ENCODE data around the gene FAM20A. TPM values are rescaled to one million over a fixed set of nuclear protein-coding genes. Genes with fewer than 3 reads are reported as not detected.

The FAM20A gene
- total and polyA plus RNA-seq, 4 donors: 14.9 to 72.0 (median 58.6) TPM

GRCh38 chr17:68589086-68589485, 12.1 kb downstream of the FAM20A start:
- no peak for DNase-seq (ENCODE audit: low spot score)
- H3K4me3 ChIP-seq (ENCODE audit: low read depth in 1 of 3, low read length in 3 of 3): no peak overlapping the region
- H3K9me3 ChIP-seq (ENCODE audit: control insufficient read depth in 4 of 4, low read length in 3 of 4): no peaks in the 10 kb centered on the region
- TF ChIP-seq TAF1 (conservative IDR thresholded peaks at IDR 0.05) (no peak), RXRA (IDR thresholded peaks at IDR 0.05) (no peak), NR2F2 (IDR thresholded peaks at IDR 0.05) (no peak), ATF3 (IDR thresholded peaks at IDR 0.05) (no peak), HNF4A (conservative IDR thresholded peaks at IDR 0.05) (no peak), FOXA2 (IDR thresholded peaks at IDR 0.05) (no peak)
- no peak overlapping the region for H3K27ac ChIP-seq (ENCODE audit: low read depth in 1 of 2, low read length in 2 of 2)
- peaks cover 0 to 8% (median 4%) of the 10 kb centered on the region in 4 donors for H3K36me3 ChIP-seq (ENCODE audit: control insufficient read depth in 4 of 4, insufficient read depth in 3 of 4, low read depth in 1 of 4, low read length in 3 of 4)
- 91% methylated on average over 3 of the region's 3 CpGs for WGBS
- H3K9ac ChIP-seq (ENCODE audit: low read depth in 1 of 2, low read length in 2 of 2): no peak overlapping the region
- H3K4me1 ChIP-seq (ENCODE audit: control insufficient read depth in 4 of 4, insufficient read depth in 4 of 4, low read length in 3 of 4): peaks cover 8 to 59% (median 51%) of the 10 kb centered on the region in 4 donors
- H3K27me3 ChIP-seq (ENCODE audit: control insufficient read depth in 4 of 4, insufficient read depth in 4 of 4, low read length in 3 of 4): no peaks in the 10 kb centered on the region

- no peak for DNase-seq (ENCODE audit: low spot score)
- no peak overlapping the region for H3K4me3 ChIP-seq (ENCODE audit: low read depth in 1 of 3, low read length in 3 of 3)
- H3K27ac ChIP-seq (ENCODE audit: low read depth in 1 of 2, low read length in 2 of 2): no peak overlapping the region
- no peaks in the 10 kb centered on the region for H3K9me3 ChIP-seq (ENCODE audit: control insufficient read depth in 4 of 4, low read length in 3 of 4)
- peaks cover 8 to 61% (median 46%) of the 10 kb centered on the region in 4 donors for H3K4me1 ChIP-seq (ENCODE audit: control insufficient read depth in 4 of 4, insufficient read depth in 4 of 4, low read length in 3 of 4)
- H3K36me3 ChIP-seq (ENCODE audit: control insufficient read depth in 4 of 4, insufficient read depth in 3 of 4, low read depth in 1 of 4, low read length in 3 of 4): peaks cover 0 to 8% (median 4%) of the 10 kb centered on the region in 4 donors
- WGBS: 88% methylated on average over 1 of the region's 1 CpG
- H3K9ac ChIP-seq (ENCODE audit: low read depth in 1 of 2, low read length in 2 of 2): no peak overlapping the region
- TF ChIP-seq MAX (IDR thresholded peaks at IDR 0.05) (no peak), JUND (IDR thresholded peaks at IDR 0.05) (no peak), TAF1 (conservative IDR thresholded peaks at IDR 0.05) (no peak), FOXA1 (IDR thresholded peaks at IDR 0.05) (no peak), NR2F2 (IDR thresholded peaks at IDR 0.05) (no peak), REST (IDR thresholded peaks at IDR 0.05) (no peak), RAD21 (IDR thresholded peaks at IDR 0.05) (no peak)
- no peaks in the 10 kb centered on the region for H3K27me3 ChIP-seq (ENCODE audit: control insufficient read depth in 4 of 4, insufficient read depth in 4 of 4, low read length in 3 of 4)
Observed at GRCh38 chr17:68588362-68588761, 12.8 kb downstream of the FAM20A start.

- H3K27ac ChIP-seq (ENCODE audit: low read depth in 1 of 2, low read length in 2 of 2): no peak overlapping the region
- WGBS: 85% methylated on average over 2 of the region's 2 CpGs
Observed at GRCh38 chr17:68587847-68588246, 13.3 kb downstream of the FAM20A start.

More at GRCh38 chr17:68587847-68588246, 13.3 kb downstream of the FAM20A start:
- TF ChIP-seq TAF1 (conservative IDR thresholded peaks at IDR 0.05) (no peak), HNF4A (conservative IDR thresholded peaks at IDR 0.05) (no peak)
- Histone ChIP-seq H3K36me3 (ENCODE audit: control insufficient read depth in 4 of 4, insufficient read depth in 3 of 4, low read depth in 1 of 4, low read length in 3 of 4) (peaks cover 0 to 8% (median 4%) of the 10 kb centered on the region in 4 donors), H3K9me3 (ENCODE audit: control insufficient read depth in 4 of 4, low read length in 3 of 4) (no peaks in the 10 kb centered on the region), H3K4me3 (ENCODE audit: low read depth in 1 of 3, low read length in 3 of 3) (no peak overlapping the region), H3K4me1 (ENCODE audit: control insufficient read depth in 4 of 4, insufficient read depth in 4 of 4, low read length in 3 of 4) (peaks cover 11 to 61% (median 46%) of the 10 kb centered on the region in 4 donors), H3K27me3 (ENCODE audit: control insufficient read depth in 4 of 4, insufficient read depth in 4 of 4, low read length in 3 of 4) (no peaks in the 10 kb centered on the region), H3K9ac (ENCODE audit: low read depth in 1 of 2, low read length in 2 of 2) (no peak overlapping the region)
- no peak for DNase-seq (ENCODE audit: low spot score)
